ENCODE measurements around the gene PLAC8L1.

- TF ChIP-seq CTCF (IDR thresholded peaks at IDR 0.05) (no peak), POLR2AphosphoS5 (IDR thresholded peaks at IDR 0.05) (no peak)
These were observed 6.0 kb upstream of the PLAC8L1 start for GRCh38 chr5:146111409-146111808.
